ENCODE results near the gene DYNC2I2. TPM values are rescaled to one million over a fixed set of nuclear protein-coding genes. Genes with fewer than 3 reads are reported as not detected.

Gene DYNC2I2
- total and polyA plus RNA-seq, 2 experiments from 2014 or later, result 48.7 to 78.3 TPM

GRCh38 chr9:128643519-128644300, 12.9 kb downstream of the DYNC2I2 start:
- TF ChIP-seq CREB1 (CRISPR knock-in tag; IDR thresholded peaks at IDR 0.05; ENCODE audit: low read depth), result no peak
- TF ChIP-seq REST (IDR thresholded peaks at IDR 0.05; ENCODE audit: unreplicated experiment), result no peak
- no peak for TF ChIP-seq NANOG (IDR thresholded peaks at IDR 0.05; ENCODE audit: borderline replicate concordance)
- TF ChIP-seq EZH2phosphoT487 (IDR thresholded peaks at IDR 0.05; ENCODE audit: unreplicated experiment), result no peak
- no peak for TF ChIP-seq ZNF331 (CRISPR knock-in tag; IDR thresholded peaks at IDR 0.05; ENCODE audit: low read depth)
- no peak for TF ChIP-seq POLR2AphosphoS5 (IDR thresholded peaks at IDR 0.05; ENCODE audit: low read depth)
- no peak for TF ChIP-seq ZNF462 (CRISPR knock-in tag; IDR thresholded peaks at IDR 0.05)
- Mint-ChIP-seq H3K36me3 (ENCODE audit: low read depth) (peaks cover 15% of the 10 kb centered on the region; the same call in 2 of the 3 replicates), H3K4me3 (no peak overlapping the region), H3K27me3 (ENCODE audit: insufficient read depth, low read depth, poor library complexity) (peaks cover 2% of the 10 kb centered on the region), H3K9me3 (no peaks in the 10 kb centered on the region; the same call in 2 of the 3 replicates), H3K27ac (no peak overlapping the region; the same call in 1 of the 2 replicates), H3K4me1 (peaks cover 3% of the 10 kb centered on the region; the same call in 2 of the 3 replicates)
- Histone ChIP-seq H3K79me2 (replicated peaks; ENCODE audit: insufficient read depth) (no peaks in the 10 kb centered on the region), H3K9me2 (ENCODE audit: insufficient read depth) (no peaks in the 10 kb centered on the region), H3K27me3 (ENCODE audit: insufficient read depth) (no peaks in the 10 kb centered on the region), H4K20me1 (replicated peaks; ENCODE audit: insufficient read depth) (no peaks in the 10 kb centered on the region), H3K27ac (ENCODE audit: low read depth) (no peak overlapping the region), H3F3A (replicated peaks; ENCODE audit: low read depth) (no peaks in the 10 kb centered on the region), H3K4me1 (ENCODE audit: insufficient read depth) (no peaks in the 10 kb centered on the region), H3K4me3 (no peak overlapping the region), H2AFZ (no peak overlapping the region), H3K4me2 (no peak overlapping the region), H3K36me3 (ENCODE audit: insufficient read depth) (0 out of 2 replicates have a peak, but pooled peaks cover 3% of the 10 kb centered on the region)
- no peak for ATAC-seq
- no peak for DNase-seq (ENCODE audit: low spot score)
